Natural killer cell (primary cell): Measurements from ENCODE around the gene FGD4. TPM values are rescaled to one million over a fixed set of nuclear protein-coding genes. Genes with fewer than 3 reads are reported as not detected.

Source experiments
- ATAC-seq, 3 donors: fragments of 150-1000 bp in 2 of 3; fragments of 200-7000 bp in 1 of 3; cut with Tn5 transposase; 1 replicate in 1 of 3; 2 replicates in 2 of 3; pipeline ENCODE4 v1.10.0; 2021; ENCODE audit warnings: mild to moderate bottlenecking in 2 of 3, moderate library complexity in 2 of 3
- DNase-seq, 2 donors: peaks; one replicate each; pipeline versions ENCODE4 v3.0.0 to v3.0.0-alpha.2; 2013 to 2021; ENCODE audit warnings: mixed read lengths in 1 of 2
- H3K27ac ChIP-seq: one replicate; pipeline ENCODE4 v1.5.1; 2013; ENCODE audit warnings: mild to moderate bottlenecking, low read length
- H3K27me3 ChIP-seq: one replicate; pipeline ENCODE4 v1.6.1; 2013; ENCODE audit warnings: low read length; ENCODE audit not compliant: control insufficient read depth, insufficient read depth
- H3K36me3 ChIP-seq: one replicate; pipeline ENCODE4 v1.6.1; 2013; ENCODE audit warnings: low read length; ENCODE audit not compliant: control insufficient read depth, insufficient read depth
- H3K4me1 ChIP-seq: one replicate; pipeline ENCODE4 v1.6.1; 2013; ENCODE audit warnings: low read length; ENCODE audit not compliant: control insufficient read depth, insufficient read depth
- H3K4me3 ChIP-seq: one replicate; pipeline ENCODE4 v1.5.1; 2013; ENCODE audit warnings: low read length
- H3K9me3 ChIP-seq: one replicate; pipeline ENCODE4 v1.6.1; 2013; ENCODE audit warnings: low read length; ENCODE audit not compliant: control insufficient read depth, insufficient read depth
- H3K27ac Mint-ChIP-seq, 2 donors: one replicate each; pipeline ENCODE4 v1.8.0; 2022; ENCODE audit warnings: mild to moderate bottlenecking in 2 of 2, mixed read lengths in 2 of 2, moderate library complexity in 1 of 2
- H3K27me3 Mint-ChIP-seq, 2 donors: one replicate each; pipeline ENCODE4 v1.8.0; 2022; ENCODE audit warnings: low read depth in 2 of 2, mixed read lengths in 2 of 2
- H3K36me3 Mint-ChIP-seq: one replicate; pipeline ENCODE4 v1.8.0; 2022; ENCODE audit warnings: mixed read lengths
- H3K4me1 Mint-ChIP-seq, 2 donors: one replicate each; pipeline ENCODE4 v1.8.0; 2022; ENCODE audit warnings: mixed read lengths in 2 of 2
- H3K4me3 Mint-ChIP-seq: one replicate; pipeline ENCODE4 v1.8.0; 2022; ENCODE audit warnings: mild to moderate bottlenecking, moderate library complexity, mixed read lengths
- H3K9me3 Mint-ChIP-seq, 2 donors: one replicate each; pipeline ENCODE4 v1.8.0; 2022; ENCODE audit warnings: mixed read lengths in 2 of 2
- CTCF ChIP-seq: fragments of 200-600 bp; IDR thresholded peaks from one replicate; pipeline ENCODE4 v1.8.0; 2022; ENCODE audit warnings: antibody characterized with exemption
- WGBS: methylation state at CpG from one replicate; pipeline ENCODE4 v1.1.7; 2013; ENCODE audit warnings: missing lambda C conversion rate; ENCODE audit not compliant: insufficient coverage; 5-methylcytosine and 5-hydroxymethylcytosine counted together
- intact Hi-C: fragments of 100-400 bp; cut with micrococcal nuclease; formaldehyde crosslinking; loops from one replicate; pipeline ENCODE4 v1.14.2; 2022
- total RNA-seq, 4 donors: library from RNA; stranded (reverse); fragments of 120-200 nt in 1 of 4; gene quantifications; one replicate each; pipeline versions ENCODE4 v1.2.3 to v1.2.4, GENCODE V29; 2013 to 2022

Gene FGD4
- total RNA-seq, 3 donors from 2014 or later (not counting 1 experiment from before 2014, with no cell fraction given): 0.68 to 3.5 (median 2.1) TPM

- intact Hi-C loops: loop anchor here (1.0 kb wide), 2 partner anchors 75 to 1342 kb away; partner anchors contain the start of genes ALG10 and YARS2
- peak overlapping the region; percentile 85 to 92 for H3K27ac Mint-ChIP-seq
- H3K27me3 ChIP-seq: no peaks in the 10 kb centered on the region
- H3K27ac ChIP-seq: peak overlapping the region; percentile 70
- no peak for TF ChIP-seq CTCF
- H3K27me3 Mint-ChIP-seq: no peaks in the 10 kb centered on the region
- 1% methylated on average over 14 of the region's 14 CpGs for WGBS
- H3K4me3 ChIP-seq: peak overlapping the region; percentile 51
- H3K9me3 Mint-ChIP-seq: no peaks in the 10 kb centered on the region
- ATAC-seq: no peak
- peaks cover 6% of the 10 kb centered on the region for H3K4me1 ChIP-seq
- H3K4me1 Mint-ChIP-seq: peaks cover 16 to 21% of the 10 kb centered on the region in 2 donors
- DNase-seq: no peak
- H3K36me3 Mint-ChIP-seq: no peaks in the 10 kb centered on the region
- no peaks in the 10 kb centered on the region for H3K9me3 ChIP-seq
- H3K4me3 Mint-ChIP-seq: peak overlapping the region; percentile 94
- H3K36me3 ChIP-seq: no peaks in the 10 kb centered on the region
These were observed 280.5 kb downstream of the FGD4 start for GRCh38 chr12:32679920-32680237.

- peak overlapping the region; percentile 94 for H3K4me3 Mint-ChIP-seq
- DNase-seq: no peak
- H3K27ac Mint-ChIP-seq: peak overlapping the region in 1 of 2 donors; percentile 85
- no peaks in the 10 kb centered on the region for H3K36me3 ChIP-seq
- no peaks in the 10 kb centered on the region for H3K9me3 Mint-ChIP-seq
- intact Hi-C loops: no loop called here
- no peak overlapping the region for H3K27ac ChIP-seq
- H3K4me1 ChIP-seq: peaks cover 6% of the 10 kb centered on the region
- H3K27me3 Mint-ChIP-seq: no peaks in the 10 kb centered on the region
- H3K36me3 Mint-ChIP-seq: no peaks in the 10 kb centered on the region
- peaks cover 20 to 21% of the 10 kb centered on the region in 2 donors for H3K4me1 Mint-ChIP-seq
- ATAC-seq: no peak
- no peaks in the 10 kb centered on the region for H3K27me3 ChIP-seq
- TF ChIP-seq CTCF: no peak
- no peak overlapping the region for H3K4me3 ChIP-seq
- no peaks in the 10 kb centered on the region for H3K9me3 ChIP-seq
These were observed 281.4 kb downstream of the FGD4 start for GRCh38 chr12:32680787-32681186.

GRCh38 chr12:32681272-32681671 lies 281.9 kb downstream of the FGD4 start:
- Mint-ChIP-seq H3K4me3 (peak overlapping the region; percentile 63), H3K9me3 (no peaks in the 10 kb centered on the region), H3K27ac (no peak overlapping the region), H3K4me1 (peaks cover 20 to 23% of the 10 kb centered on the region in 2 donors), H3K27me3 (no peaks in the 10 kb centered on the region), H3K36me3 (no peaks in the 10 kb centered on the region)
- Histone ChIP-seq H3K9me3 (no peaks in the 10 kb centered on the region), H3K27me3 (no peaks in the 10 kb centered on the region), H3K4me3 (no peak overlapping the region), H3K36me3 (no peaks in the 10 kb centered on the region), H3K4me1 (peaks cover 6% of the 10 kb centered on the region), H3K27ac (no peak overlapping the region)
- ATAC-seq (no peak), DNase-seq (no peak)
- 91% methylated on average over 5 of the region's 11 CpGs for WGBS
- intact Hi-C loops: no loop called here
- TF ChIP-seq CTCF: no peak

- intact Hi-C loops: no loop called here
- no peaks in the 10 kb centered on the region for H3K27me3 Mint-ChIP-seq
- H3K36me3 Mint-ChIP-seq: no peaks in the 10 kb centered on the region
- H3K27ac ChIP-seq: no peak overlapping the region
- H3K36me3 ChIP-seq: no peaks in the 10 kb centered on the region
- no peaks in the 10 kb centered on the region for H3K27me3 ChIP-seq
- TF ChIP-seq CTCF: no peak
- H3K9me3 Mint-ChIP-seq: no peaks in the 10 kb centered on the region
- no peak overlapping the region for H3K4me3 ChIP-seq
- no peaks in the 10 kb centered on the region for H3K4me1 ChIP-seq
- no CpG with 5 or more reads among the region's 1 CpG for WGBS
- DNase-seq (no peak), ATAC-seq (no peak)
- peaks cover 10 to 26% of the 10 kb centered on the region in 2 donors for H3K4me1 Mint-ChIP-seq
- H3K27ac Mint-ChIP-seq: no peak overlapping the region
- no peaks in the 10 kb centered on the region for H3K9me3 ChIP-seq
- no peak overlapping the region for H3K4me3 Mint-ChIP-seq
These were observed 287.0 kb downstream of the FGD4 start for GRCh38 chr12:32686340-32686739.
